Activated CD8-positive, alpha-beta T cell treated with anti-CD3 and anti-CD28 coated beads, Interleukin-2, amount 10 ng/mL, durations not matched to agents 7 days and 5 days (primary cell): ENCODE results near the gene NDST1. TPM values are rescaled to one million over a fixed set of nuclear protein-coding genes. Genes with fewer than 3 reads are reported as not detected.
A peak's percentile ranks its signal among the peaks of the same experiment; 100 is the strongest.

ENCODE experiments used
- ATAC-seq: fragments of 150-1000 bp; cut with Tn5 transposase; one replicate; pipeline ENCODE4 v1.10.0; 2021; ENCODE audit warnings: moderate library complexity
- CTCF ChIA-PET: fragments of 350-600 bp; sonication (Branson Sonifier 250); formaldehyde crosslinking; loops from one replicate; lab custom pipeline; 2021; ENCODE audit warnings: antibody characterized with exemption; lab: Charles Lee
- POLR2A ChIA-PET: fragments of 350-600 bp; sonication (Branson Sonifier 250); formaldehyde crosslinking; loops from one replicate; lab custom pipeline; 2021; ENCODE audit warnings: antibody characterized with exemption; lab: Charles Lee
- DNase-seq: peaks from one replicate; pipeline ENCODE4 v3.0.0-alpha.2; 2020
- H3K27ac Mint-ChIP-seq: one replicate; pipeline ENCODE4 v1.8.0; 2021; ENCODE audit warnings: mild to moderate bottlenecking, mixed read lengths
- H3K27me3 Mint-ChIP-seq: one replicate; pipeline ENCODE4 v1.8.0; 2021; ENCODE audit warnings: low read depth, mixed read lengths
- H3K36me3 Mint-ChIP-seq: one replicate; pipeline ENCODE4 v1.8.0; 2021; ENCODE audit warnings: low read depth, mixed read lengths
- H3K4me1 Mint-ChIP-seq: one replicate; pipeline ENCODE4 v1.8.0; 2021; ENCODE audit warnings: low read depth, mixed read lengths
- H3K4me3 Mint-ChIP-seq: one replicate; pipeline ENCODE4 v1.8.0; 2021; ENCODE audit warnings: mild to moderate bottlenecking, mixed read lengths
- H3K9me3 Mint-ChIP-seq: one replicate; pipeline ENCODE4 v1.8.0; 2022; ENCODE audit warnings: mixed read lengths; ENCODE audit not compliant: insufficient read depth
- total RNA-seq, 2 experiments: library from RNA; stranded (reverse); gene quantifications; one replicate each; pipeline ENCODE4 v1.2.3, GENCODE V29; 2021

The NDST1 gene
- total RNA-seq, 2 experiments from 2014 or later: 0.63 TPM

DNA sequence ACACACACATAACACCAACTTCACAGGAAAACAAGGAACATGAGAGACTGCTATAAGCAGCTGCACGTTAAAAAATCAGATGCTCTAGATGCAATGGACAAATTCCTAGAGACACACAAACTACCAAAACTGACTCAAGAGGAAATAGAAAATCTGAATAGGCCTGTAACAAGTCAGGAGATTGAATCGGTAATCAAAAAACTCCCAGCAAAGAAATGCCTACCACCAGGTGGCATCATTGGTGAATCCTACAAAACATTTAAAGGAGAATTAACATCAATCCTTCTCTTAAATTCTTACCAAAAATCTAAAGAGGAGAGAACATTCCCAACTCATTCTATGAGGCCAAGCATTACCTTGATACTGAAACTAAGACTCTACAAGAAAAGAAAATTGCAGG is 54.9 kb downstream of the NDST1 start:
- Mint-ChIP-seq H3K9me3 (no peaks in the 10 kb centered on the region), H3K36me3 (no peaks in the 10 kb centered on the region), H3K27ac (no peak overlapping the region), H3K27me3 (peaks cover 2% of the 10 kb centered on the region), H3K4me1 (peaks cover 4% of the 10 kb centered on the region), H3K4me3 (no peak overlapping the region)
- POLR2A ChIA-PET: no interaction called here
- ATAC-seq (no peak), DNase-seq (peak; percentile 53)
- CTCF ChIA-PET: interaction anchor here (0.7 to 2.7 kb wide), 4 partner anchors 14 to 289 kb away, joined by 3 to 9 read pairs (median 4); partner anchors contain the start of genes IRGM and SMIM3

DNA sequence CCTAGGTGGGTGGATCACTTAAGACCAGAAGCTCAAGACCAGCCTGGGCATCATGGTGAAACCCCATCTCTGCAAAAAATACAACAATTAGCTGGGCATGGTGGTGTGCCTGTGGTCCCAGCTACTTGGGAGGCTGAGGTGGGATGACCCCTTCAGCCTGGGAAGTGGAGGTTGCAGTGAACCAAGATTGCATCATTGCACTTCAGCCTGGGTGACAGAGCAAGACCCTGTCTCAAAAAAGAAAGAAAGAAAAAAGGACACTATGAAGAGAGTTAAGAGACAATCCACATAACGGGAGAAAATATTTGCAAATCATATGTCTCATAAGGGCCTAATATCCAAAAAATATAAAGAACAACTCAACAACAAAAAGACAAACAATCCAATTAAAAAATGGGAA is 57.9 kb downstream of the NDST1 start:
- POLR2A ChIA-PET: no interaction called here
- DNase-seq: no peak
- no peak for ATAC-seq
- Mint-ChIP-seq H3K4me1 (peaks cover 4% of the 10 kb centered on the region), H3K27me3 (peaks cover 6% of the 10 kb centered on the region), H3K36me3 (no peaks in the 10 kb centered on the region), H3K4me3 (no peak overlapping the region), H3K9me3 (no peaks in the 10 kb centered on the region), H3K27ac (no peak overlapping the region)
- CTCF ChIA-PET: interaction anchor here (1.0 to 1.1 kb wide), 2 partner anchors 9 to 550 kb away, joined by 3 to 5 read pairs; no protein-coding TSS in a partner anchor

- Mint-ChIP-seq H3K36me3 (no peaks in the 10 kb centered on the region), H3K27me3 (peaks cover 6% of the 10 kb centered on the region), H3K9me3 (no peaks in the 10 kb centered on the region), H3K27ac (no peak overlapping the region), H3K4me3 (no peak overlapping the region), H3K4me1 (peaks cover 4% of the 10 kb centered on the region)
- DNase-seq (no peak), ATAC-seq (no peak)
- ChIA-PET CTCF (no interaction called here), POLR2A (no interaction called here)
Measured at GRCh38 chr5:150567031-150567717, 59.2 kb downstream of the NDST1 start.

DNA sequence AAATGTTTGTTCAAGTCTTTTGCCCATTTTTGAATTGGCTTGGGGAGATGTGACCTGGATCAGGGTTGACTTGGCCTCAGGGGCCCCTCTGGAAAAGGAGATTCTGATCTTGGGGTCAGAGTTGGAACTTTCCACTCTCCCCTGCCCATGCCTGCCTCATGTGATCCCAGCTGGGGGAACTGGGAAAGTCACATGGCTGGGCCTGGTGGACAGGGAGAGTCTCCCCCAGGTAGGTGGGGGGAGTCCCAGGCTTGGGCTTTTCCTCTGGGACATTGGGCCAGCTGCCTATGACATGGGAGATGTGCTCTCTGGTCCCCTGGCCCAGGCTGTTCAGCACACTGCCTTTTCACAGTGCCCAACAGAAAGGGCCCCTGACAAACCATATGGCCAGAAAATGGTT is 60.7 kb downstream of the NDST1 start:
- H3K9me3 Mint-ChIP-seq: no peaks in the 10 kb centered on the region
- no peak overlapping the region for H3K27ac Mint-ChIP-seq
- ChIA-PET CTCF (interaction anchor here (2.1 kb wide), 1 partner anchor 8 kb away, joined by 10 read pairs; no protein-coding TSS in a partner anchor), POLR2A (no interaction called here)
- DNase-seq: no peak
- H3K4me3 Mint-ChIP-seq: no peak overlapping the region
- no peak for ATAC-seq
- H3K36me3 Mint-ChIP-seq: no peaks in the 10 kb centered on the region
- H3K27me3 Mint-ChIP-seq: peaks cover 4% of the 10 kb centered on the region
- H3K4me1 Mint-ChIP-seq: no peaks in the 10 kb centered on the region

DNA sequence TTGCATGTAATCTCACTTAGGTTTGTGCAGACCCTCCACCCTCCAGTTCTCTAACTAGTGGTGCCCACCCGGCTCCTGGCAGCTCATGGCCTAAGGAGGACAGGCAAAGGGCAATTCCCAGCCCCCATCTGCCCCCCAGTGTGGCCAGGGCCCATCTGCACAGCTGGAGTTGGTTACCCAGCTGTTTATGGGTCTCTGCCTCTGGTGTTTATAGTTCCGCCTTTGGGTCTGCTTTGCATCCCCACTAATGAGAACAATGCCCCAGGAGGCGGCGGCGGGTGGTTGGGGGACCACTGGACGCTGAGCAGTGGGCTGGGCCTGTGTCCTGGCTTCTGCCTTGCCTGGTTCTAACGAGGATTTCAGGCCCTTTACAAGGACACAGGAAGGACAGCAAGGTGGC is 62.4 kb downstream of the NDST1 start:
- H3K4me1 Mint-ChIP-seq: no peaks in the 10 kb centered on the region
- POLR2A ChIA-PET: no interaction called here
- CTCF ChIA-PET: interaction anchor here (0.7 to 2.1 kb wide), 2 partner anchors 10 to 113 kb away, joined by 3 to 10 read pairs; no protein-coding TSS in a partner anchor
- no peaks in the 10 kb centered on the region for H3K9me3 Mint-ChIP-seq
- H3K4me3 Mint-ChIP-seq: no peak overlapping the region
- peaks cover 4% of the 10 kb centered on the region for H3K27me3 Mint-ChIP-seq
- ATAC-seq (no peak), DNase-seq (no peak)
- H3K36me3 Mint-ChIP-seq: no peaks in the 10 kb centered on the region
- no peak overlapping the region for H3K27ac Mint-ChIP-seq

DNA sequence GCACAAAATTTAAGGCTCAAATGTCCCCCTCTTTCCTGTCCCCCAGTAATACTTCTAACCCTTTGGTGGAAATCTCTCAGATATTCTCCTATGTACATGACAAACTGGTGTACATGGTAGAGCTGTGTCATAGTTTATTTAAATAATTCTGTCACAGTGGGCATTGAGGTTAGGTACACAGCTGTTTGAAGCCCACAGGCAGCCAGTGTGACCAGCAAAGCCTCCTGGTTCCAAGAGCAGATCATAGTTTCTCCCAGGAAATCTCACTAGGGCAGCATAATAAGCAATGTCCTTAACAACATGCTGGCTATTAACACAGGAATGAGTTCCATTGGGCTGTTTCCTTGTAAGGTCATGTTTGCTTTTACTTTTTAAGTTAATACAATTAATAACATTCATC is 63.9 kb downstream of the NDST1 start:
- no peaks in the 10 kb centered on the region for H3K4me1 Mint-ChIP-seq
- no peak overlapping the region for H3K27ac Mint-ChIP-seq
- ATAC-seq (no peak), DNase-seq (no peak)
- ChIA-PET POLR2A (no interaction called here), CTCF (no interaction called here)
- no peaks in the 10 kb centered on the region for H3K9me3 Mint-ChIP-seq
- peaks cover 4% of the 10 kb centered on the region for H3K27me3 Mint-ChIP-seq
- H3K36me3 Mint-ChIP-seq: no peaks in the 10 kb centered on the region
- no peak overlapping the region for H3K4me3 Mint-ChIP-seq

- Mint-ChIP-seq H3K27me3 (peaks cover 4% of the 10 kb centered on the region), H3K36me3 (no peaks in the 10 kb centered on the region), H3K4me3 (no peak overlapping the region), H3K27ac (no peak overlapping the region), H3K9me3 (no peaks in the 10 kb centered on the region), H3K4me1 (no peaks in the 10 kb centered on the region)
- ChIA-PET CTCF (interaction anchor here (0.8 kb wide), 1 partner anchor 81 kb away, joined by 3 read pairs; no protein-coding TSS in a partner anchor), POLR2A (no interaction called here)
- ATAC-seq: no peak
- no peak for DNase-seq
Measured at GRCh38 chr5:150573216-150573615, 65.3 kb downstream of the NDST1 start.

DNA sequence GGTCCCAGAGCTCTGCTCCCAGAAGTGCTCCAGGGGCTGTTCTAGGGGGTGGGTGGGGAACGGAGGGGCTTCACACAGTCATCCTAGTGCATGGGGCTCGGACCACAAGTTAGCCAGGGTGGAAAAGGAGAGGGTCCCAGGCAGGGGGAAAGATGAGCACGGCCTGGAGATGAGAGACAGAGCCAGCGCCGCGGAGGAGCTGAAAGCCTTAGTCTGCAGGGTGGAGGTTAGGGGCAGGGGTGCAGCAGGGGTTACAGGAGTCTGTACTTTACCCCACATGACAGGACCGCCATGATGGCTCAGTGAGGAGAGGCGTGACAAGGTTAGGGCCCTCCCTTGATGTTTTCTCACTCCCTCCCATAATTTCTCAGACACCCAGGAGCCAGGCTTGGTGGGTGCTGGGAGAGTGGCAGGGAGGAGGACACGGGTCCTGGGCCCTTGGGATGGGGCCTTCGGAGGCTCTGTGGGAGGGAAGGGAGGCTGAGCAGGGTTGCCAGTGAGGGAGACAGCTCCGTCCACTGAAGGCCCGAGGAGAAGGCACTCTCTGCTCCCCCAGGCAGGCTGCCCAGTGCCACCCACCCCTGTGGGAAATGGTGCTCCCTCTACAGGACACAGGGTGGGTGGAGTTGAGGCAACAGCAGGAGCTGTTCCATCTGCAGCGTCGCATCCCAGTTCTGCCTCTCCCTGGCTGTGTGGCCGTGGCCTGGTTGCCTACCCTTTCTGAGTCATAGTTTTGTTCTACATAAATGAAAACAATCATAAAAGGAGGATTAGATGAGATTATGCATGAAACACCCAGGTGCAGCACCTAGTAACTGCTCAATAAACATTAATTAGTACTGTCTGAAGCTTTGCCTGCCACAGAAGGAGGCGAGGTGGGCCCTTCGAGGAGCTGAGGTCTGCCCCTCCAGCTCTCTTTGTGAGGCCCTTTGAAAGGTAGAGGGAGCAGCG is 66.2 kb downstream of the NDST1 start:
- peak; percentile 22 for ATAC-seq
- Mint-ChIP-seq H3K27ac (no peak overlapping the region), H3K27me3 (peaks cover under 1% of the 10 kb centered on the region), H3K4me1 (no peaks in the 10 kb centered on the region), H3K4me3 (no peak overlapping the region), H3K36me3 (no peaks in the 10 kb centered on the region), H3K9me3 (no peaks in the 10 kb centered on the region)
- CTCF ChIA-PET: interaction anchor here (0.8 to 0.9 kb wide), 2 partner anchors 8 to 80 kb away, joined by 3 read pairs; no protein-coding TSS in a partner anchor
- DNase-seq: no peak
- POLR2A ChIA-PET: no interaction called here

GRCh38 chr5:150574818-150575547 is 67.1 kb downstream of the NDST1 start:
- Mint-ChIP-seq H3K4me3 (no peak overlapping the region), H3K36me3 (no peaks in the 10 kb centered on the region), H3K27me3 (no peaks in the 10 kb centered on the region), H3K4me1 (no peaks in the 10 kb centered on the region), H3K9me3 (no peaks in the 10 kb centered on the region), H3K27ac (no peak overlapping the region)
- ChIA-PET CTCF (interaction anchor here (0.9 kb wide), 1 partner anchor 9 kb away, joined by 3 read pairs; no protein-coding TSS in a partner anchor), POLR2A (no interaction called here)
- ATAC-seq (peak; percentile 6), DNase-seq (no peak)

GRCh38 chr5:150575745-150576448 is 68.0 kb downstream of the NDST1 start:
- Mint-ChIP-seq H3K4me1 (no peaks in the 10 kb centered on the region), H3K27ac (no peak overlapping the region), H3K36me3 (no peaks in the 10 kb centered on the region), H3K9me3 (no peaks in the 10 kb centered on the region), H3K27me3 (no peaks in the 10 kb centered on the region), H3K4me3 (no peak overlapping the region)
- ChIA-PET CTCF (no interaction called here), POLR2A (no interaction called here)
- no peak for ATAC-seq
- DNase-seq: no peak

GRCh38 chr5:150576449-150576949 is 68.6 kb downstream of the NDST1 start:
- CTCF ChIA-PET: no interaction called here
- Mint-ChIP-seq H3K4me3 (no peak overlapping the region), H3K36me3 (no peaks in the 10 kb centered on the region), H3K27ac (no peak overlapping the region), H3K4me1 (no peaks in the 10 kb centered on the region), H3K27me3 (no peaks in the 10 kb centered on the region), H3K9me3 (no peaks in the 10 kb centered on the region)
- POLR2A ChIA-PET: no interaction called here
- ATAC-seq (no peak), DNase-seq (no peak)
